HG03097 (cell line): ENCODE data around the gene NRSN2.
A peak's percentile ranks its signal among the peaks of the same experiment; 100 is the strongest.
"Not testable (repeated sequence)": the region's sequence is repeated elsewhere in the genome, so short reads cannot be mapped to it uniquely, and the experiment has no call there.

Experiments used
- ATAC-seq: cut with Tn5 transposase; IDR thresholded peaks from one replicate; pipeline ENCODE4 v1.9.1; 2021; ENCODE audit not compliant: unreplicated experiment, low FRiP score

The NRSN2 gene

DNA sequence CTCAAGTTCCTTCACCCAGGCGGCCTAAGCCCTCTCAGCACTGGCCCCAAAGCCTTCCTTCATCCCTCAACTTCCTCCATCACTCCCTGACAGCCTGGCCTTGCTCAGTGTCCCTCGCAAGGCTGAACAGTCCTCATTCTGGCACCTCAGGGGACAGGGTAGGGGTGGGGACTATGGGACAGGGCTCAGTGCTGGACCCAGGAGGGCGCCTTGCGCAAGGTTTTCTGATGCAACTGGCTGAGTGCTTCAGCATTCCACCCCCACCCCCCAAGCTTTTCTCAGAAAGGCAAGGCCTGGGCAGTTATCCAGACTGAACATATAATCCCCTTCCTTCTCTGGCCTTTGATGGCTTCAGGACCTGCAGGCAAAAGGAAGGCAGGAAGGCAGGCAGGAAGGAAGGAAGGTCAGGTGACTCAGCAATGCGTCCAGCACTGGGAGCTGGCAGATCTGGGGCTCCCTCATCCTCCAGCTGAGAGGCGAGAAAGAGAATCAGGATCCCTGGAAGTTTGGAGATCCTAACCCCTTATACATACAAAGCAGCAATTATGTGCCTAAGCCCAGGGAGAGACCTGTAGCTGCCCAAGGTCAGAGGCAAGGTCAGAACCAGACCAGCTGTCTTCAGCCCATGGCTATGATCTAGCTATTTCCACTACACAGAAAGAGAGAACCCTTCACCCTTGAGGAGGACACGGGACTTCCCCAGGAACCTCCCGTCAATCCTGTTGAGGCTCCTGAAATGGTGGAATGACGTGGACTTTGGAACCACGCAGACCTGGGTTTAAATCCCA, 25.0 kb downstream of the NRSN2 start:
- ATAC-seq: no peak

DNA sequence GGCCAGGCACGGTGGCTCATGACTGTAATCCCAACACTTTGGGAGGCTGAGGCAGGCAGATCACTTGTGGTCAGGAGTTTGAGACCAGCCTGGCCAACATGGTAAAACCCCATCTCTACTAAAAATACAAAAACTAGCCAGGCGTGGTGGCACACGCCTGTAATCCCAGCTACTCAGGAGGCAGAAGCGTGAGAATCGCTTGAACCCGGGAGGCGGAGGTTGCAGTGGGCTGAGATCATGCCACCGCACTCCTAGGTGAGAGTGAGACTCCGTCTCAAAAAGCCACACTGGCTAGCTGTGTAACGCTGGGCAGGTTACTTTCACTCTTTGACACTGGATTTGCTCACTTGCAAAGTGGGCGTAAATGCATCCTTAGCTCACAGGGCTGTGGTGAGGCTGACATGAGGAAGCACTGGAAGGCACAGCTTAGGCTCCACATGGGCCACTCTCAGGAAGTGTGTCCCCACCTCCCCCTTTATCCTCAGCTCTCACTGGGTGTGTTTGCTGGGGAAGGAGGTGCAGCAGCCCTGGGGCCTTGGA, 25.7 kb downstream of the NRSN2 start:
- not testable (repeated sequence) for ATAC-seq

DNA sequence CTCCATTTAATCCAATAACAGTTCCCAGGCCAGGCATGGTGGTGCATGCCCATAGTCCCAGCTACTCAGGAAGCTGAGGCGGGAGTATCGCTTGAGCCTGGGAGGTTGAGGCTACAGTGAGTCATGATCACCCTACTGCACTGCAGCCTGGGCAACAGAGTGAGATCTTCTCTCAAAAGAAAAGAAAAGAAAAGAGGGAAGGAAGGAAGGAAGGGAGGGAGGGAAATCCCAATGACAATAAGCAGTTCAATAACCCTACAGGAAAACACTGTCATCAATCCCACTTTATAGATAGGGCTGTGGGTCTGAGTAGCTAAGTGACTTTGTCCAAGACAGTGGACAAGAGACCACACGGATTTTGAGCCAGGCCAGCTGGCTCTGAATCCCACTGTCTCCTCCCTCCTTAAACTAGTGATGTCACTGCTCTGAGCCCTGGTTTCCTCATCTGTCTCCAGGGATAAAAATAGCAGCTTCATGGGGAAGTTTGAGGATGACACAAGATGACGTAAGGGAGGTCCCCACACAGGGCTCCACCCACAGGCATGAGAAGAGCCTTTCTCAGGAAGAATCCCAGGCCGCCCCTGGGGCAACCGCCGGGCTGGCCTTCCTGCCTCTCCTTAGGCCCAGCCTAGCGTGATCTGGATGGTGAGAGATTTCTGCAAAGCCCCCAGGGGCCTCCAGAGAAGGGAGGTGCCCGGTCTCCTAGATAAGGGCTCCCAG, 26.4 kb downstream of the NRSN2 start:
- ATAC-seq: no peak

DNA sequence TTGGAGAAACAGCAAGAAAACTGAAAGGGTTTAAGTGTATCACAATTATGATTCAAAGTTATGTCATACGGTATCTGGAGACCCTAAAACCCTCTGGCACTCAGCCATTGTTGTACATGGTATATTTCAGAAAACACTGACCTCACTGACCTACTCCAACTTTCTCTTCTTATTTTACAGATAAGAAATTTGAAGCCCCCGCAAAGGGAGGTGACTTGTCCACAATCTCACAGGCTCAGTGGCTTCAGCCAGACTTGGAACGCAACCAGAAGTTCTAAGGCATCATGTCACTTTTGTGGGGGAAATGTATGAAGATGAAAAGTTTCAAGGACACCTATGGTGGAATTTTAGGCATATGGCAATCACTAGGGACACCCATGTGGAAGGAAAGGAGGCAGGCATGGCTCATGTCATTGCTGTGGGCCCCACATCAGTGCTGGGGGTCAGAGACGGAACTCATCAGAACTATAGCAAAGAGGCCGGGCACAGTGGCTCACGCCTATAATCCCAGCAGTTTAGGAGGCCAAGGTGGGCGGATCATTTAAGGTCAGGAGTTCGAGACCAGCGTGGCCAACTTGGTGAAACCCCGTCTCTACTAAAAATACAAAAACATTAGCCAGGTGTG, 28.5 kb downstream of the NRSN2 start:
- no peak for ATAC-seq

DNA sequence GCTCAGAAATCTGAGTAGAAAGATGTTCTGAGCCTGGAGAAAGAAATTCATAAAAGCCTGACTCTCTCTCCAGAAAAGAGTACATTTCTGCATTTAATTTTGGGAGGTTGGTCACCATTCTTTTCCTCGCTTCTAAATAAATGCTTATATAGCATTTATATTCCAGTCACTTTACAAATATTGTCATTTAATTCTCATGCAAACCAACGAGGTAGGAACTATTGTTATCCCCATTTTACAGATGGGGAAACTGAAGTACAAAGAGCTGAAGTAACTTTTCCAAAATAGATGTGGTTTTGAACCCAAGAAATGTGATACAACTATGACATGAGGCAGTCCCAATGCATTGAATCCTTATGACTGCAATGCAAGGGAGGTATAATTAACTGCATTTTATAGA, 29.2 kb downstream of the NRSN2 start:
- no peak for ATAC-seq

DNA sequence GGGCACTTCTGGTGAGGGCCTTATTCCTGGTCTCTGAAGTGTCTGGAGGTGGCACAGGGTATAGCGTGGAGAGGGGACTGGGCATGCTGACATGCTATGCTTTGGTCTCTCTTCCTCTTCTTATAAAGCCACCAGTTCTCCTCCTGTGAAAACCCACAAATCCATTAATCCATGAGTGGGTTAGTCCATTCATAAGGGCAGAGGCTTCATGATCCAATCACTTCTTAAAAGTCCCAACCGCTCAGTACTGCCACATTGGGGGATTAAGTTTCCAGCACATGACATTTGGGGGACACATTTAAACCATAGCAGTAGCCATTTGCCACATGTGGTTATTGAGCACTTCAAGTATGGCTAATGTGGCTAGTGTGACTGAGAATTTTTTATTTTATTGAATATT, 29.8 kb downstream of the NRSN2 start:
- ATAC-seq: no peak

DNA sequence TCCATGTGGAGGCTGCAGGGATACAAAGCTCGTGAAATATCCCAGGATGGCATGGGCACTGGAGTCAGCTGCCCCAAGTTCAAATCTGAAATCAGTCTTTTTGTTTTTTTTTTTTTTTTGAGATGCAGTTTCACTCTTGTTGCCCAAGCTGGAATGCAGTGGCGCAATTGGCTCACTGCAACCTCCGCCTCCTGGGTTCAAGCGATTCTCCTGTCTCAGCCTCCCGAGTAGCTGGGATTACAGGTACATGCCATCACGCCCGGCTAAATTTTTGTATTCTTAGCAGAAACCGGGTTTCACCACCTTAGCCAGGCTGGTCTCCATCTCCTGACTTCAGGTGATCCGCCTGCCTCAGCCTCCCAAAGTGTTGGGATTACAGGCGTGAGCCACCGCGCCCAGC, 30.7 kb downstream of the NRSN2 start:
- not testable (repeated sequence) for ATAC-seq

DNA sequence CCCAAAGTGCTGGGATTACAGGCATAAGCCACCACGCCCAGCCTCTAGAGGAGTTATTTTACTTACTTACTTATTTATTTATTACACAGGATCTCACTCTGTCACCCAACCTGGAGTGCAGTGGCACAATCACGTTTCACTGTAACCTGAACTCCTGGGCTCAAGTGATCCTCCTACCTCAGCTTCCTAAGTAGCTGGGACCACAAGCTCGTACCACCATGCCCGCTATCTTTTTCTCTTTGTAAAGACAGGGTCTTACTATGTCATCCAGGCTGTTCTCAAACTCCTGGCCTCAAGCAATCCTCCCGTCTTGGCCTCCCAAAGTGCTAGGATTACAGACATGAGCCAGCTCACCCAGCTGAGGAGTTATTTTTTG, 32.0 kb downstream of the NRSN2 start:
- ATAC-seq: no peak

DNA sequence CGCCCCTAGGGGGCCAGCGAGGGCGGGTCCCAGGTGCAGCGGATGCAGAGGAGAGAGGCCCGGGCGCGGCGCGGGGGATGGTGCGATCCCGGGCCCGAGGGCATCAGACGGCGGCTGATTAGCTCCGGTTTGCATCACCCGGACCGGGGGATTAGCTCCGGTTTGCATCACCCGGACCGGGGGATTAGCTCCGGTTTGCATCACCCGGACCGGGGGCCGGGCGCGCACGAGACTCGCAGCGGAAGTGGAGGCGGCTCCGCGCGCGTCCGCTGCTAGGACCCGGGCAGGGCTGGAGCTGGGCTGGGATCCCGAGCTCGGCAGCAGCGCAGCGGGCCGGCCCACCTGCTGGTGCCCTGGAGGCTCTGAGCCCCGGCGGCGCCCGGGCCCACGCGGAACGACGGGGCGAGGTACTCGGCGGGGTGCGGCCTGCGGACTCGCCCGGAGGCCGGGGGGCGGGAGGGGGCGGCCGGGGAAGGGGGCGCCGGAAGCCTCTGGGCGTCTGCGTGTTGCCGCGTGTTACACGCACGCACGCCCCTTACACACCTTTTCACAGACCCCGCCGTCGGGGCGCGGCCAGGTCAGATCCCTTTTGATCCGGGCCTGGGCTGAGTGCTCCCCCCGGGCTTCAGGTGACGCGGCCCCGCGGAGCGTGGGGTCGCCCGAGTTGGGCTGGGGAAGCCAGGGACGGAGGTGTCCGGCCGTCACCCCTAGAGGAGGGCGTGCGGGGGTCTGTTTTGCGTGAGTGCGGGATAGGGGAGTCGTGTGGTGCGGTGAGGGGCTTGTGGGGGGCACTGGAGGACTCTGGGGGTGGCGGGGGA, 34.1 kb downstream of the NRSN2 start:
- peak; percentile 37 for ATAC-seq

DNA sequence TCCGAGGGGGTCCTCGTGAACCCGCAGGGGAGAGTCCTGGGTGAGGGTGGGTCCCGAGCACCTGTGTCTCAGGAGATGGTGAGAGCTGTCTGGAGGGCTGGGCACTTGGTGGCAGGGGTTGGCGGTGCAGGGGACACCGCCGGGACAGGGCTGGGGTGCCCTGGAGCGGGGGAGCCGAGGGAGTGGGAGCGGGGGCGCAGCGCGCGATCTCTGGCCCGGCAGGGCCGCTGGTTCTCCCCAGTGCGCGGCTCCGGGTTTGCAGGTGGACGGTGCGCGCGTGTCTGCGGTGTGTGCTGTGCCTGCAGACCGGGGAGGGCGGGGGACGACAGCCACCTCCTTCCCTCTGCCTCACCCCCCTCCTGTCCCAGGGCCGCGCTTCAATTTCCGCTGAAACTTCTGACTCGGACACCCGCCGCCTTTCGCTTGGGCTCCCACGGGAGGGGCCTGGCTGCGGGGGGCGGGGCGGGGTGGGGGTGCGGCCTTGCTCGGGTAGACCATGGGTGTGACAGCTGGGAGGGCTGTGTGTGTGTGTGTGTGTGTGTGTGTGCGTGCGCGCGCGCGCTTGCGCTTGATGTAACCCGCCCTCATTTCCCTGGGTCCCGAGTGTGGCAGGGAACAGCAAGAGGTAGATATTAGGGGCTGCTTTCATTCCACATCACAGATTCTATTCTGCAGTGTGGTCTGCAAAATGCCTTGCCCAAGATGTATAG, 34.8 kb downstream of the NRSN2 start:
- ATAC-seq: peak; percentile 61

DNA sequence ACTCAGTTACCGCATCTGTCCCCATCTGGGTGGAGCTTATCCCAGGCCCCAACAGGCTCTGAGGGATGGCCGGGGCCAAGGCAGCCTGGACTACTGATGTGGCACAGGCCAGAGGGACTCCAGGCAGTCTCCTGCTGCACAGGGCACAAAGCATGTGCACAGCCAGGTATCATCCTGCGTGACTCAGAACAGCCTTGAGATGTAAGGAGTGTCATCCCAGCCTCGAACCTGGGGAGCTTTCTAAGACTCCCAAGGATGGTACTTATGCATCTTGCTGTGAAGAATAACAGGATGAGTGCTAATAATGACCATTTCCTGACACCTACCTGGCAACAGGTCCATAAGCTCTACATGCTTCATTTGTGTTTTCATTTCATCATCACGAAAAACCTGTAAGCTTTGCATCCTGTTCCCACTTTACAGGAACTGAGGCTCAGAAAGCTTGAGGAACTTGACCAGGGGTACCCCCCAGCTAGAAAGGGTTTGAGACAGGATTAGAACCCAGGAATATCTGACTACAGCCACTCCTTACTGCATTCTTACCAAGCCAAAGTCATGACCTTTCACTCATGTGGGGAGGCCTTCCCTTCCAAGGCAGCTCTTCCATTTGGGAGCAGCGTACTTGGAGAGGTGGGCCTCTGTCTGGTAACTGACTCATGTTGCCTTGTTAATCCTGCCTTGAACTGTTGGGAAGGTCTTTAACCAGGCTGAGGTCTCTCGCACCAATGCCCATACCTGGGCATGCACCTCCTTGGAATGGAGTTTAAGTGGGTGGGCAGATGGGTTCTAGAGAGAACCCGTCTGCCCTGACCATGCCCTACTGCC, 35.6 kb downstream of the NRSN2 start:
- ATAC-seq: no peak

DNA sequence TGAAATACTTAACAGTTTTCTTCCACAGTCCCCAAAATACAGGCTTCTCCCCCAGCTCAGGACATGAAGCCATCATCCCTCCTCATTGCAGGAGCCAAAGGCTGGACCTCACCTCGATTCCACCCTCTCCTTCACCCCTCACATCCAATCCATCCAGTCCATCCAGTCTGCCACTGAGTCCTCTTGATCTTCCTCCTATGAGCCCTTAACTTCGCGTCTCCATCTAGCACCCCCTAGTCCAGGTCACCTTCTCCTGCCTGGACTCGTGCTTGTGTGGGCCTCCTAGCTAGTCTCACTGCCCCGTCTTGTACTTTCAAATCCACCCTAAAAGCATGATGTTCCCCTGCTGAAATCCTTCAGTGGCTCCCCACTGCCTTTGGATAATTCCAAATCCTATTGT, 37.0 kb downstream of the NRSN2 start:
- no peak for ATAC-seq

DNA sequence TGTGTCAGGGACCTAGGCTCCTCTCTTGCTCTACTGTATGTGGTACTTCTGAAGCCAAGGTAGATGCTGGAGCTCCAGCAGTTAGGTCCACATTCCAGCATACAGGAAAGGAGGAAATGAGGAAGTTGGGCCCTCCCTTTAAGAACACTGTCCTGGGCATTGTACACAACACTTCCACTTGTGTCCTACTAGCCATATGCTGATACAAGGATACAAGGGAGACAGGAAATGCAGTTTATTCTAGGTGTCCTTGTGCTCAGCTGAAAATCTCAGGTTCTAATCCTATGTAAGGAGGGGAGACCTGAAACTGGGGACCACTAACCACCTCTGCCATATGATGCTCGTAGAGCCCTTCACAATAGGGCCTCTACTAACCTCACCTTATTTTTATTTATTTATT, 37.8 kb downstream of the NRSN2 start:
- ATAC-seq: no peak

DNA sequence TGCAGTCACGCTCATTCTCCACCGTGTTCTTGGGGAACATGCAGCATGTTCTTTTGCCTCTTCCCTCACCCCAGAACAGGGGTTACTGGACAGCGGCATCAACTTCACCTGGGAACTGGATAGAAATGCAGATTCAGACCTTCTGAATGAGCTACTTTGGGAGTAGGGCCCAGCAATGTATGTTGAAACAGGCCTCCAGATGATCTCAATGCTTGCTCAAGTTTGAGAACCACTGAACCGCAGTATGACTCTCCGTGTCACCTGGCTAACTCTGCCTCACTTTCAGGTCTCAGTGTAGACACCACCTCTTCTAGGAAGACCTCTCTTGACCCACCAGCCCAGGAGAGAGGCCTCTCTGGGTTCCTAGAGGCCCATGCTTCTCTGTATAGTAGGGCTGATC, 38.5 kb downstream of the NRSN2 start:
- ATAC-seq: no peak

DNA sequence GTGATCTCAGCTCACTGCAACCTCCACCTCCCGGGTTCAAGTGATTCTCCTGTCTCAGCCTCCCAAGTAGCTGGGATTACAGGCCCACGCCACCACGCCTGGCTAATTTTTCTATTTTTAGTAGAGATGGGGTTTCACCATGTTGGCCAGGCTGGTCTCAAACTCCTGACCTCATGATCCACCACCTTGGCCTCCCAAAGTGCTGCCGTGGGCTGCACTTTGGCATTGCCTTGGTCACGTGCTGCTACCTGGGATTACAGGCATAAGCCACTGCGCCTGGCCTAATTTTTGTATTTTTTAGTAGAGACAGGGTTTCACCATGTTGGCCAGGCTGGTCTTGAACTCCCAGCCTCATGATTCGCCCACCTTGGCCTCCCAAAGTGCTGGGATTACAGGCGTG, 39.7 kb downstream of the NRSN2 start:
- not testable (repeated sequence) for ATAC-seq

DNA sequence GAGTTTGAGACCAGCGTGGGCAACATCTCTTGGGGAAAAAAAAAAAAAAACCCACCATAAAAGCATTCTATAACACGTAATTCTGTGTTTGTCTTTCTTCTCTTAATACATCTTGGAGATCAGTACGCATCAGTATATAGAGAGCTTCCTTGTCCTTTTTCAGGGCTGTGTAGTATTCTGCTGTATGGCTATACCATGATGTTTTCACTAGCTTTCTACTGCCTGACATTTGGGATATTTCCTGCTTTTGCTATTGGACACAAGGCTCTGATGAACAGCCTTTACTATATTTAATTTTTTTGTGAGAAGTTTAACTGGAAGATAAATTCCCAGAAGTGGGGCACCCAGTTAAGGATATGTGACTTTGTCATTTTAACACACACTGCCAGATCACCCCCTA, 40.6 kb downstream of the NRSN2 start:
- no peak for ATAC-seq

DNA sequence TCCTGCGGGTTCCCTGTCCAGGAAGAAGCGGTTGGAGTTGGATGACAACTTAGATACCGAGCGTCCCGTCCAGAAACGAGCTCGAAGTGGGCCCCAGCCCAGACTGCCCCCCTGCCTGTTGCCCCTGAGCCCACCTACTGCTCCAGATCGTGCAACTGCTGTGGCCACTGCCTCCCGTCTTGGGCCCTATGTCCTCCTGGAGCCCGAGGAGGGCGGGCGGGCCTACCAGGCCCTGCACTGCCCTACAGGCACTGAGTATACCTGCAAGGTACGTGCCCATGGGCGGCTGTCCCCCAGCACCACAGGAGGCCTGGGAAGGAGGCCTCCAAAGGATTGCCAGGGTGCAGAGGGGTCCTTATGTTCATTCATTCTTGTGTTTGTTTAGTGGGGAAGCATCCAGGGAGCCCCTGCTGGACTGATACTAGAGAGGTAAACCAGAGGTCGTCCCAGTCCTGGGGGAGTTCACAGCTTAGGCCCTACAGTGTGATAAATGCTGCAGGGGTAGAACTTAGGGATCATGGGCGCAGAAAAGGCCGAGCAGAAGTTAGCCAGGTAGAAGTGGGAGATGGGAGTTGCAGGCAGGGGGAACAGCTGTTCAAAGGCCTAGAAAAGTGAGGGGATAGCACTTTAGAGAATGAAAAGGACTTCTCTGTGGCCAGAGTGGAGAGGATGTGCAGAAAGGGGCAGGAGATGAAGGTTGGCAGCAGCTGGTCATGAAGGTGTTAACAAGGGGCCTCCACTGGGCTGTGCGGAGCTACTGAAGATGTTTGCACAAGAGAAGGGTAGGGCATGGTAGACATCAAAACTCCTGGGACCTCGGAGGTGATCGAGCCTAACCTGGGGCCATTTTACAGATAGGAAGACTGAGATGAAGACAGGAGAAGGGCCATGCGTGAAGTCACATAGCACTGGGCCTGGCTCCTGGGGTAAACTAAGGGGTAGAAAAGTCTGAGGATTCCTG, 41.4 kb downstream of the NRSN2 start:
- ATAC-seq: no peak

DNA sequence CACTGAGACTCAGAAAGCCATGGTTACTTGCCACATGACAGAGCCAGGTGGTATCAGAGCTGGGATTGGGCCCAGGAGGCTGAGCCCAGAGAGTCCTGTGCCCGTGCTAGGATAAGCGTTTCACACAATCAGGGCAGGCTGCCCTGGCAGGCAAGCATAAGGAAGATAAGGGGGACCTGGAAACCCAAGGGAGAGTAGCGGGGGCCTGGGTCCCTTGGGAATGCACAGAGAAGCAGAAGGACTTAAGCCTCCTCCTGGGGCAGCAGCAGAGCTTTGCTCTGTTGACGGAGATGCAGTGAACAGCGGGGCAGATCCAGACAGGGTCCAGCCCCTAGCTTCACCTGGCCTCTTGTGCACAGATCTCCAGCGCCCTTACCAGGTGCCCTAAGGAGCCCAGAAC, 42.3 kb downstream of the NRSN2 start:
- no peak for ATAC-seq
